ENCODE data around the gene DFFA.
"Not testable (repeated sequence)": the region's sequence is repeated elsewhere in the genome, so short reads cannot be mapped to it uniquely, and the experiment has no call there.

Gene DFFA

GRCh38 chr1:10506046-10506676 is 33.8 kb upstream of the DFFA start:
- not testable (repeated sequence) for DNase-seq (ENCODE audit: extremely low read depth in 1 of 2, low read depth in 1 of 2)

- DNase-seq (ENCODE audit: extremely low read depth in 1 of 2, low read depth in 1 of 2), result no peak
These were observed 31.9 kb upstream of the DFFA start for GRCh38 chr1:10504249-10504648.

GRCh38 chr1:10502206-10502605 is 29.9 kb upstream of the DFFA start:
- DNase-seq (ENCODE audit: extremely low read depth in 1 of 2, low read depth in 1 of 2), result no peak

GRCh38 chr1:10498231-10498630 is 25.9 kb upstream of the DFFA start:
- DNase-seq (ENCODE audit: extremely low read depth in 1 of 2, low read depth in 1 of 2), result no peak

GRCh38 chr1:10497109-10497508 is 24.8 kb upstream of the DFFA start:
- DNase-seq (ENCODE audit: extremely low read depth in 1 of 2, low read depth in 1 of 2), result no peak

- no peak for DNase-seq (ENCODE audit: extremely low read depth in 1 of 2, low read depth in 1 of 2)
These were observed 23.6 kb upstream of the DFFA start for GRCh38 chr1:10495952-10496351.

GRCh38 chr1:10495475-10495817 is 23.1 kb upstream of the DFFA start:
- no peak for DNase-seq (ENCODE audit: extremely low read depth in 1 of 2, low read depth in 1 of 2)

- DNase-seq (ENCODE audit: extremely low read depth in 1 of 2, low read depth in 1 of 2), result peak; percentile 47 to 71
These were observed 22.6 kb upstream of the DFFA start for GRCh38 chr1:10494754-10495474.

- no peak for DNase-seq (ENCODE audit: extremely low read depth in 1 of 2, low read depth in 1 of 2)
These were observed 22.1 kb upstream of the DFFA start for GRCh38 chr1:10494418-10494753.

- no peak for DNase-seq (ENCODE audit: extremely low read depth in 1 of 2, low read depth in 1 of 2)
These were observed 18.1 kb upstream of the DFFA start for GRCh38 chr1:10490286-10490970.

GRCh38 chr1:10489291-10490055 is 17.1 kb upstream of the DFFA start:
- no peak for DNase-seq (ENCODE audit: extremely low read depth in 1 of 2, low read depth in 1 of 2)

GRCh38 chr1:10484521-10484920 is 12.2 kb upstream of the DFFA start:
- no peak for DNase-seq (ENCODE audit: extremely low read depth in 1 of 2, low read depth in 1 of 2)

GRCh38 chr1:10480614-10481013 is 8.3 kb upstream of the DFFA start:
- no peak for DNase-seq (ENCODE audit: extremely low read depth in 1 of 2, low read depth in 1 of 2)

GRCh38 chr1:10479296-10479695 is 7.0 kb upstream of the DFFA start:
- DNase-seq (ENCODE audit: extremely low read depth in 1 of 2, low read depth in 1 of 2), result no peak

GRCh38 chr1:10475510-10475909 is 3.2 kb upstream of the DFFA start:
- no peak for DNase-seq (ENCODE audit: extremely low read depth in 1 of 2, low read depth in 1 of 2)

GRCh38 chr1:10474613-10475507 is 2.5 kb upstream of the DFFA start, which contains the start of gene PEX14:
Gene PEX14 (plus strand): TSS chr1:10474950. CDS start chr1:10474967, 17 bp downstream.
- peak in 1 of 2 donors; percentile 69 for DNase-seq (ENCODE audit: extremely low read depth in 1 of 2, low read depth in 1 of 2)

- not testable (repeated sequence) for DNase-seq (ENCODE audit: extremely low read depth in 1 of 2, low read depth in 1 of 2)
These were observed 1.9 kb upstream of the DFFA start for GRCh38 chr1:10474309-10474612.

GRCh38 chr1:10473145-10473765 is 926 bp upstream of the DFFA start:
- DNase-seq (ENCODE audit: extremely low read depth in 1 of 2, low read depth in 1 of 2), result no peak

- DNase-seq (ENCODE audit: extremely low read depth in 1 of 2, low read depth in 1 of 2), result no peak
These were observed 714 bp downstream of the DFFA start for GRCh38 chr1:10471411-10472219.
